ENCODE results near the gene ATXN3. TPM values are rescaled to one million over a fixed set of nuclear protein-coding genes. Genes with fewer than 3 reads are reported as not detected.

The ATXN3 gene
- total RNA-seq, 1 donor from 2014 or later = 9.3 TPM

DNA sequence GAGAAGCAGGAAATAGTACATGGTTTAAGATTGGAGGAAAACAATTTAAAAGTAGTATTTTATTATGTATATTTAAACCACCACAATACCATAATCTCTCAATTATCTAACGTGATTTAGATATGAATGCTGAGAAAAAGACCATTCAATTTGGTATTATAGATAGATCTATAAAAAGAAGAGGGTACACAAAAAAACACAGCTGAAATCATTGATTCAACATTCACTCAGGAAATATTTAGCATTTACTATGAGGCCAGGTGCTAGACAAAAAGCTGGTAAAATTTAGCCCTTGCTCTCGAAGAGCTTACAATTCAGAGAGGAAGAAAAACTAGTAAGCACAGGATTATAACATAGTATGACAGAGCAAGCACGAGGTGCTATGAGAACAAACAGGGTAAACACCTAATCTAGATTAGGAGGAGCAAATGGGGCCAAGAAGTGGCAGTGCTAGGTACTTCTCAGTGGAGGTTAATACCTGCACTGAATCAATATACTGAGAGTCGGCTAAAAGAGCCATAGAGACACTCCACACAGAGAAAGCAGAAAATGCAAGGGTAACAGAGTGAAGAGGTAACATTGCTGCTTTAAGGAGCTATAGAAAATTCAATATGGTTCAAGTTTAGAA, 94.1 kb downstream of the ATXN3 start:
- ATAC-seq (no peak), DNase-seq (ENCODE audit: low spot score) (no peak)

DNA sequence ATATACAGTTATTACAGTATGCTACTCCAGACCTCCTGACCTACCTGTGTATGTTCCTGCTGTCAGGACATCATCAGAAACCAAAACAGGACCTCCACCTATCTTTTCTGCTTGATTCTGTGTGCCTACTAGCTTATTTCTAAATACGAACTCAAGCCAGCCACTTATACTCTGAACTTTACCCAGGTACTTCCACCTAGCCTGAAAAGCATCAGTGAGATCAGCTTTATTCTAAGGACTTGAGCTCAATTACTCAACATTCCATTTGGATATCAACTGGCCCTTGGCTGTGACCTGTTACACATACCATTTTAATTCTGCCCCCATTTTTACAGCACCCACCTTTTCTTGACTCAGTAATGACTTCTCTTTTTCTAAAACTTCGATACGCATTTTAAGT, 95.7 kb downstream of the ATXN3 start:
- peak; percentile 75 for ATAC-seq
- DNase-seq (ENCODE audit: low spot score) = no peak

DNA sequence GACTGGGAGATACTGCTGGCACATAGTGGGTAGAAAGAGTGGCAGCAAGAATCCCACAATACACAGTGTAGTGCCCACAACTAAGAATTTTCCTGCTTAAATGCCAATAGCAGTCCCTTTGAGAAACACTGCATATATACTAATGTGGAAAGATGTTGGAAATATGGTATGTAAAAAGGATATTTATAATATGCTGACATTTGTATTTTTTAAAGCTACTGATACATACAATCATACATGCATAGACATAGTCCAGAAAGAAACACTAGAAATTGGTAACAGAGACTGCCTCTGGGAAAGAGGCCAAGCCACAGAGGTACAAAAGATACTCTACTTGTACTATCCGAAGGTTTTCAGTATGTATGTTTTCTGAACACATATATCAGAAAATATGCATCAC, 96.8 kb downstream of the ATXN3 start:
- ATAC-seq (no peak), DNase-seq (ENCODE audit: low spot score) (no peak)

Other genes with a start within 250 kb of the ATXN3 start
- gene TC2N, start 239.0 kb downstream of the ATXN3 start, total RNA-seq = 1.5 TPM
- 7.7 TPM for gene FBLN5, start 158.9 kb downstream of the ATXN3 start, total RNA-seq
- gene TRIP11, start 66.5 kb downstream of the ATXN3 start, total RNA-seq = 29.8 TPM
- gene NDUFB1, start 15.1 kb upstream of the ATXN3 start, total RNA-seq = 89.8 TPM
- 24.3 TPM for gene CPSF2, start 15.4 kb upstream of the ATXN3 start, total RNA-seq
- 0.20 TPM for gene SLC24A4, start 216.6 kb upstream of the ATXN3 start, total RNA-seq

Measured in left lobe of liver (tissue), 2 donors.